Stimulated activated CD4-positive, alpha-beta T cell treated with anti-CD3 and anti-CD28 coated beads, Interleukin-1b, Interleukin-23, amount 100 ng/mL, for 1 hour (primary cell): Measurements from ENCODE around the gene STAT4.

ENCODE experiments used
- DNase-seq, 2 donors: peaks; one replicate each; pipeline ENCODE4 v3.0.0-alpha.2; 2020; ENCODE audit warnings: low read depth in 2 of 2

STAT4 gene

GRCh38 chr2:190994148-190994547 is 156.6 kb downstream of the STAT4 start:
- no peak for DNase-seq

- DNase-seq = no peak
These were observed 157.5 kb downstream of the STAT4 start for GRCh38 chr2:190993292-190993643.

- DNase-seq = no peak
These were observed 160.7 kb downstream of the STAT4 start for GRCh38 chr2:190990132-190990531.

GRCh38 chr2:190988910-190989309 is 161.9 kb downstream of the STAT4 start:
- no peak for DNase-seq

GRCh38 chr2:190987938-190988337 is 162.9 kb downstream of the STAT4 start:
- no peak for DNase-seq

- DNase-seq = no peak
These were observed 163.7 kb downstream of the STAT4 start for GRCh38 chr2:190987116-190987515.

- DNase-seq = no peak
These were observed 164.4 kb downstream of the STAT4 start for GRCh38 chr2:190986221-190986953.

- no peak for DNase-seq
These were observed 166.2 kb downstream of the STAT4 start for GRCh38 chr2:190984595-190984994.

- no peak for DNase-seq
These were observed 168.3 kb downstream of the STAT4 start for GRCh38 chr2:190982262-190983034.

- no peak for DNase-seq
These were observed 169.1 kb downstream of the STAT4 start for GRCh38 chr2:190981733-190982132.

- DNase-seq = no peak
These were observed 169.5 kb downstream of the STAT4 start for GRCh38 chr2:190981333-190981732.

GRCh38 chr2:190980630-190981209 is 170.1 kb downstream of the STAT4 start:
- no peak for DNase-seq

GRCh38 chr2:190979906-190980629 is 170.7 kb downstream of the STAT4 start:
- no peak for DNase-seq
